ENCODE data around the gene THOP1. TPM values are rescaled to one million over a fixed set of nuclear protein-coding genes. Genes with fewer than 3 reads are reported as not detected.

Gene THOP1
- total RNA-seq, 1 experiment from 2014 or later, result 85.8 TPM

DNA sequence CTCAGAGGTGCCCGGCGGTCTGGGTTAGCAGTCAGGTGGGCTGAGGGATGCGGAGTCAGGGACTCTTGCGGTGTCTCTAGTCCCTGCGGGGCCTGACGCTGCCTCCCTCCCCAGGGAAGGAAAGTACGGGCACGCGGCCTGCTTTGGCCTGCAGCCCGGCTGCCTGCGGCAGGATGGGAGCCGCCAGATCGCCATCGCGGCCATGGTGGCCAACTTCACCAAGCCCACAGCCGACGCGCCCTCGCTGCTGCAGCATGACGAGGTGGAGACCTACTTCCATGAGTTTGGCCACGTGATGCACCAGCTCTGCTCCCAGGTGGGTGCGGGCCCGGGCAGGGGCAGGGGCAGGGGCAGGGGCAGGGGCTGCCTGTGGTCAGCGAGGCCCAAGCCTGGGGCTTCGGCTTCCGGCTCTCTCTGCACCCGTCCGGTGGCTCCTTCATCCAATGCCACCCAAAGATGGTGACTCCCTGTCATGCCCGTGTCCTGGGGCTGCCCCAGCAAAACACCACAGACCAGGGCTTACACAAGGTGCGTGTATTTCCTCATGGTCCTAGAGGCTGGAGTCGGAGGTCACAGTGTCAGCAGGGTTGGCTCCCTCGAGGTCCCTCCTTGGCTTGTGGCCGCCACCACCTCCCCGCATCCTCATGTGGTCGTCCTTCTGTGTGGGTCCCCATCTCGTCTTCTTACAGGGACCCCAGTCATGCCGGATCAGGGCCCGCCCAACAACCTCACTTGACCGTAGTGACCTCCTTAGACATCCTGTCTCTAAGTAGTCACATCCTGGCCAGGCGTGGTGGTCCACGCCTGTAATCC lies 23.0 kb downstream of the THOP1 start:
- H3K36me3 ChIP-seq (ENCODE audit: low read depth), result no peaks in the 10 kb centered on the region
- no peaks in the 10 kb centered on the region for H3K79me2 ChIP-seq (ENCODE audit: low read depth)
- no peaks in the 10 kb centered on the region for H3K9me3 ChIP-seq (ENCODE audit: insufficient read depth, low read depth)
- TF ChIP-seq, protein P1, sequence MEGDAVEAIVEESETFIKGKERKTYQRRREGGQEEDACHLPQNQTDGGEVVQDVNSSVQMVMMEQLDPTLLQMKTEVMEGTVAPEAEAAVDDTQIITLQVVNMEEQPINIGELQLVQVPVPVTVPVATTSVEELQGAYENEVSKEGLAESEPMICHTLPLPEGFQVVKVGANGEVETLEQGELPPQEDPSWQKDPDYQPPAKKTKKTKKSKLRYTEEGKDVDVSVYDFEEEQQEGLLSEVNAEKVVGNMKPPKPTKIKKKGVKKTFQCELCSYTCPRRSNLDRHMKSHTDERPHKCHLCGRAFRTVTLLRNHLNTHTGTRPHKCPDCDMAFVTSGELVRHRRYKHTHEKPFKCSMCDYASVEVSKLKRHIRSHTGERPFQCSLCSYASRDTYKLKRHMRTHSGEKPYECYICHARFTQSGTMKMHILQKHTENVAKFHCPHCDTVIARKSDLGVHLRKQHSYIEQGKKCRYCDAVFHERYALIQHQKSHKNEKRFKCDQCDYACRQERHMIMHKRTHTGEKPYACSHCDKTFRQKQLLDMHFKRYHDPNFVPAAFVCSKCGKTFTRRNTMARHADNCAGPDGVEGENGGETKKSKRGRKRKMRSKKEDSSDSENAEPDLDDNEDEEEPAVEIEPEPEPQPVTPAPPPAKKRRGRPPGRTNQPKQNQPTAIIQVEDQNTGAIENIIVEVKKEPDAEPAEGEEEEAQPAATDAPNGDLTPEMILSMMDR (conservative IDR thresholded peaks at IDR 0.05), result no peak
- no peak for TF ChIP-seq EZH2 (IDR thresholded peaks at IDR 0.05; ENCODE audit: low read depth)
- no peak overlapping the region for H3K27ac ChIP-seq
- H4K20me1 ChIP-seq (ENCODE audit: insufficient read depth), result no peaks in the 10 kb centered on the region
- no peak for DNase-seq
- BruUV-seq (replicated peaks), result no TSS peak
- no peaks in the 10 kb centered on the region for H3F3A ChIP-seq (ENCODE audit: insufficient read depth, low read depth)
- H3K9me2 ChIP-seq (ENCODE audit: insufficient read depth), result no peaks in the 10 kb centered on the region
- intact Hi-C loops (cut with micrococcal nuclease; ENCODE audit: unreplicated experiment), result no loop called here
- no peak overlapping the region for H2AFZ ChIP-seq
- H3K27me3 ChIP-seq (ENCODE audit: insufficient read depth, low read depth), result no peaks in the 10 kb centered on the region
- POLR2A ChIA-PET (ENCODE audit: unreplicated experiment), result no interaction called here
- H3K4me3 ChIP-seq, result no peak overlapping the region
- CTCF ChIA-PET, result no interaction called here
- no peaks in the 10 kb centered on the region for H3K4me1 ChIP-seq (replicated peaks; ENCODE audit: insufficient read depth)
- H3K4me2 ChIP-seq, result no peak overlapping the region

DNA sequence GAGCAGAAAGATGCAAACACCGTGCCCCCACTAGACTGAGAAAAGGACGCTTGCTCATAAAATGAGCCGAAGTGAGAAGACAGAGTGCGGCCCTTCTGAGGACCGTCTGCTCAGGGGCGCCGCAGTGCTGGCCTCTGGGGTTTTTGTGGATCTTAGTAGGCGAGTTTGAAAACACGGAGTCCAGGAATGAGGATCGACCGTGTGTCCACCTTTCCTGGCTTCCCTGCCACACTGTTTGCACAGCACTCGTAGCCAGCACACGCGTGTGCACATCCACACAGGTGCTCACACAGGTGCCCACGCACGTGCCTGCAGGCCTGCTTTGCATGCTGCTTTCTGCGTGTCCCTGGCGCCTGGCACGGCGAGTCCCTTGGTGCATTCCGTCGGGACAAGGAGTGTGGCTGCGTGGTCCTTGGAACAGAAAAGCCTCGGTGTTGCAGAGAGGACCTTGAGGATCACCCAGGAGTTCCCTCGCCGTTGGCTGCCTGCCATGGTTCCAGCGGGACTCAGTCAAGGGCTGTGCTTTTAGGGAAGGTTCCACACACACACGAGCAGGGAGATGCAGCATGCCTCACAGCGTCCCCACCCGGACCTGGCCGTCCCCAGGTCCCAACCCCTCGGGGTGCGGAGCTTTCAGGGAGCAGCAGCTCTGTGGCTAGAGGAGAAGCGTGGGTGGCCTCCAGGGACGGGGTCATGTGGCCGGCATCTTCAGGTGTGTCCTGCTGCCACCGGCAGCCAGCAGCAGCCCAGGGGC lies 24.3 kb downstream of the THOP1 start:
- Histone ChIP-seq H3K4me1 (replicated peaks; ENCODE audit: insufficient read depth) (no peaks in the 10 kb centered on the region), H3K9me3 (ENCODE audit: insufficient read depth, low read depth) (no peaks in the 10 kb centered on the region), H3K4me3 (no peak overlapping the region), H3K27ac (no peak overlapping the region), H2AFZ (no peak overlapping the region), H3K79me2 (ENCODE audit: low read depth) (no peaks in the 10 kb centered on the region), H3K4me2 (no peak overlapping the region), H4K20me1 (ENCODE audit: insufficient read depth) (no peaks in the 10 kb centered on the region), H3K9me2 (ENCODE audit: insufficient read depth) (no peaks in the 10 kb centered on the region), H3K36me3 (ENCODE audit: low read depth) (no peaks in the 10 kb centered on the region), H3K27me3 (ENCODE audit: insufficient read depth, low read depth) (no peaks in the 10 kb centered on the region), H3F3A (ENCODE audit: insufficient read depth, low read depth) (no peaks in the 10 kb centered on the region)
- CTCF ChIA-PET, result no interaction called here
- TF ChIP-seq, protein P1 (conservative IDR thresholded peaks at IDR 0.05), result no peak
- TF ChIP-seq EZH2 (IDR thresholded peaks at IDR 0.05; ENCODE audit: low read depth), result no peak
- intact Hi-C loops (cut with micrococcal nuclease; ENCODE audit: unreplicated experiment), result no loop called here
- no peak for DNase-seq
- POLR2A ChIA-PET (ENCODE audit: unreplicated experiment), result no interaction called here
- BruUV-seq (replicated peaks), result no TSS peak

DNA sequence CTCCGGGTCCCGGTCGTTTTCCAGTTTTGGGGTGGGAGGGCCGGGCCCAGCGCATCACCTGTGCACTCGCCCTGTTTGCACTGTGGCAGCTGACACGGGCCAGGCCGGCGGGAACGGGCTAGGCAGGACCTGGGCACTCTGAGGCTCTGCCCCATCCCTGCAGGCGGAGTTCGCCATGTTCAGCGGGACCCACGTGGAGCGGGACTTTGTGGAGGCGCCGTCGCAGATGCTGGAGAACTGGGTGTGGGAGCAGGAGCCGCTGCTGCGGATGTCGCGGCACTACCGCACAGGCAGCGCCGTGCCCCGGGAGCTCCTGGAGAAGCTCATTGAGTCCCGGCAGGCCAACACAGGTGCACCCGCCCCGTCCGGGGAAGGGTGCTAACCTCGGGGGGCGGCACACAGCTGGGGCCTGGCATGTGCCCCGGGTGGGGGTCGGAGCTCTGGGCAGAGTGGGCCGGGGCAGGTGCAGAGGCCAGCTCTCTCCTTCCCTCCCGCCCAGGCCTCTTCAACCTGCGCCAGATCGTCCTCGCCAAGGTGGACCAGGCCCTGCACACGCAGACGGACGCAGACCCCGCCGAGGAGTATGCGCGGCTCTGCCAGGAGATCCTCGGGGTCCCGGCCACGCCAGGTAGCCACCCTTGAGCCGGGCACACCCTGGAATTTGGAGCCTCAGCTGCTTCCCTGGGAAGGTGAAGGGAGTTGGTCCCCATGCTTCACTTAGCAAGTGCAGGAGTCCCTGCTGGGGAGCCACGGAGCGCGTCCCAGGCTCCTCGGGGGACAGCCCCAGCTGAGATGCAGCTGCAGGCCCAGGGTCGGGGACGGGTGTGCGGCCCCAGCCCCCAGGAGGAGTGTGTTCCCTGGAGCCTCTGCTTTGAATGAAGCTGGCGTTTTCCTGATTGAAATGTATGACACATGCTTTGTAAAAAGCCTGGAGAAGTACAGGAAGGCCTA lies 25.1 kb downstream of the THOP1 start:
- Histone ChIP-seq H3K4me1 (replicated peaks; ENCODE audit: insufficient read depth) (no peaks in the 10 kb centered on the region), H4K20me1 (ENCODE audit: insufficient read depth) (no peaks in the 10 kb centered on the region), H3K36me3 (ENCODE audit: low read depth) (no peaks in the 10 kb centered on the region), H3F3A (ENCODE audit: insufficient read depth, low read depth) (no peaks in the 10 kb centered on the region), H3K79me2 (ENCODE audit: low read depth) (no peaks in the 10 kb centered on the region), H3K4me2 (no peak overlapping the region), H3K27me3 (ENCODE audit: insufficient read depth, low read depth) (no peaks in the 10 kb centered on the region), H3K9me3 (ENCODE audit: insufficient read depth, low read depth) (no peaks in the 10 kb centered on the region), H3K27ac (no peak overlapping the region), H3K4me3 (no peak overlapping the region), H3K9me2 (ENCODE audit: insufficient read depth) (no peaks in the 10 kb centered on the region), H2AFZ (no peak overlapping the region)
- BruUV-seq (replicated peaks), result no TSS peak
- TF ChIP-seq, protein P1 (conservative IDR thresholded peaks at IDR 0.05), result no peak
- ChIA-PET POLR2A (ENCODE audit: unreplicated experiment) (no interaction called here), CTCF (no interaction called here)
- intact Hi-C loops (cut with micrococcal nuclease; ENCODE audit: unreplicated experiment), result no loop called here
- DNase-seq, result no peak

All from PC-9 (cell line).